OCI-LY1 (cell line): Measurements from ENCODE around the gene DRC1.

Experiments
- H2AFZ ChIP-seq: fragments of 200-600 bp; sonication (generic), shearing (Covaris generic); 2 replicates; pipeline ENCODE4 v1.6.0; 2014; ENCODE audit warnings: antibody characterized with exemption, mild to moderate bottlenecking, low read length
- H3F3A ChIP-seq: fragments of 200-600 bp; sonication (generic), shearing (Covaris generic); 2 replicates; pipeline ENCODE4 v1.6.0; 2014; ENCODE audit warnings: mild to moderate bottlenecking, antibody characterized with exemption, low read length, moderate library complexity; ENCODE audit not compliant: insufficient read depth
- H3K27ac ChIP-seq: fragments of 200-600 bp; sonication (generic); 2 replicates; pipeline ENCODE4 v1.5.1; 2014; ENCODE audit warnings: low read length, mixed run types, mild to moderate bottlenecking, low read depth; ENCODE audit not compliant: poor library complexity, severe bottlenecking
- H3K27me3 ChIP-seq: fragments of 200-600 bp; sonication (generic); 2 replicates; pipeline ENCODE4 v1.6.0; 2014; ENCODE audit warnings: antibody characterized with exemption, mild to moderate bottlenecking, low read length, moderate library complexity; ENCODE audit not compliant: insufficient read depth
- H3K36me3 ChIP-seq: fragments of 200-600 bp; sonication (generic); 2 replicates; pipeline ENCODE4 v1.6.1; 2014; ENCODE audit warnings: mild to moderate bottlenecking, antibody characterized with exemption, low read length, moderate library complexity, mixed read lengths; ENCODE audit not compliant: insufficient read depth
- H3K4me1 ChIP-seq: fragments of 200-600 bp; sonication (generic); 2 replicates; pipeline ENCODE4 v1.5.1; 2014; ENCODE audit warnings: mild to moderate bottlenecking, low read length, moderate library complexity; ENCODE audit not compliant: insufficient read depth, severe bottlenecking
- H3K4me2 ChIP-seq: fragments of 200-600 bp; sonication (generic), shearing (Covaris generic); 2 replicates; pipeline ENCODE4 v1.6.1; 2014; ENCODE audit warnings: low read length
- H3K4me3 ChIP-seq: fragments of 200-600 bp; sonication (generic); 2 replicates; pipeline ENCODE4 v1.5.1; 2014; ENCODE audit warnings: low read length, low read depth, mild to moderate bottlenecking, mixed read lengths; ENCODE audit not compliant: poor library complexity, severe bottlenecking
- H3K79me2 ChIP-seq: fragments of 200-600 bp; shearing (Covaris generic); 2 replicates; pipeline ENCODE4 v1.6.1; 2016; ENCODE audit warnings: mixed run types, low read length, mixed read lengths; ENCODE audit not compliant: insufficient read depth
- H3K9ac ChIP-seq: fragments of 200-600 bp; sonication (generic), shearing (Covaris generic); 2 replicates; pipeline ENCODE4 v1.6.1; 2014; ENCODE audit warnings: mild to moderate bottlenecking, low read length, mixed read lengths
- H3K9me2 ChIP-seq: fragments of 200-600 bp; sonication (generic), shearing (Covaris generic); 2 replicates; pipeline ENCODE4 v1.6.1; 2014; ENCODE audit warnings: low read depth, mild to moderate bottlenecking, low read length, mixed read lengths
- H3K9me3 ChIP-seq: fragments of 200-600 bp; shearing (Covaris generic); 2 replicates; pipeline ENCODE4 v1.6.1; 2014; ENCODE audit warnings: low read length, mixed read lengths
- H4K20me1 ChIP-seq: fragments of 200-600 bp; sonication (generic), shearing (Covaris generic); 2 replicates; pipeline ENCODE4 v1.6.0; 2016; ENCODE audit warnings: mild to moderate bottlenecking, low read length; ENCODE audit not compliant: insufficient read depth
- CTCF ChIP-seq: fragments of 200-600 bp; sonication (generic), shearing (Covaris generic); IDR thresholded peaks from 2 replicates; pipeline ENCODE4 v1.5.1; 2017; ENCODE audit warnings: mild to moderate bottlenecking, antibody characterized with exemption, low read length, moderate library complexity, mixed read lengths
- EZH2 ChIP-seq: fragments of 200-600 bp; sonication (generic), shearing (Covaris generic); IDR thresholded peaks from 2 replicates; pipeline ENCODE4 v1.8.0; 2017; ENCODE audit warnings: borderline replicate concordance, mixed run types, mild to moderate bottlenecking, antibody characterized with exemption, low read length, moderate library complexity, mixed read lengths

DRC1 gene

GRCh38 chr2:26359886-26360473 is 41.7 kb upstream of the DRC1 start:
- Histone ChIP-seq H4K20me1 (no peaks in the 10 kb centered on the region), H3K9me3 (no peaks in the 10 kb centered on the region), H3F3A (no peaks in the 10 kb centered on the region), H3K9ac (no peak overlapping the region), H3K9me2 (no peaks in the 10 kb centered on the region), H3K27me3 (no peaks in the 10 kb centered on the region), H3K4me1 (no peaks in the 10 kb centered on the region), H3K4me2 (no peak overlapping the region), H3K27ac (no peak overlapping the region), H3K36me3 (peaks cover 19% of the 10 kb centered on the region), H3K79me2 (peaks cover 82% of the 10 kb centered on the region), H3K4me3 (no peak overlapping the region), H2AFZ (no peak overlapping the region)
- no peak for TF ChIP-seq EZH2
- no peak for TF ChIP-seq CTCF

- Histone ChIP-seq H3K79me2 (peaks cover 59% of the 10 kb centered on the region), H3K9me3 (no peaks in the 10 kb centered on the region), H3K27me3 (no peaks in the 10 kb centered on the region), H3K36me3 (peaks cover 40% of the 10 kb centered on the region), H3K27ac (no peak overlapping the region), H3K9ac (no peak overlapping the region), H3K4me2 (no peak overlapping the region), H3K4me1 (no peaks in the 10 kb centered on the region), H4K20me1 (no peaks in the 10 kb centered on the region), H3K4me3 (no peak overlapping the region), H2AFZ (no peak overlapping the region), H3F3A (no peaks in the 10 kb centered on the region), H3K9me2 (no peaks in the 10 kb centered on the region)
- no peak for TF ChIP-seq EZH2
- TF ChIP-seq CTCF, result no peak
These were observed 38.4 kb upstream of the DRC1 start for GRCh38 chr2:26363323-26363722.

- peaks cover 53% of the 10 kb centered on the region for H3K79me2 ChIP-seq
- no peak overlapping the region for H3K27ac ChIP-seq
- no peaks in the 10 kb centered on the region for H4K20me1 ChIP-seq
- no peaks in the 10 kb centered on the region for H3K9me2 ChIP-seq
- no peaks in the 10 kb centered on the region for H3K27me3 ChIP-seq
- no peak for TF ChIP-seq EZH2
- no peak for TF ChIP-seq CTCF
- peaks cover 46% of the 10 kb centered on the region for H3K36me3 ChIP-seq
- H2AFZ ChIP-seq, result no peak overlapping the region
- no peaks in the 10 kb centered on the region for H3F3A ChIP-seq
- no peaks in the 10 kb centered on the region for H3K9me3 ChIP-seq
- no peak overlapping the region for H3K9ac ChIP-seq
- H3K4me1 ChIP-seq, result no peaks in the 10 kb centered on the region
- no peak overlapping the region for H3K4me3 ChIP-seq
- H3K4me2 ChIP-seq, result no peak overlapping the region
These were observed 37.8 kb upstream of the DRC1 start for GRCh38 chr2:26363958-26364357.
